Glomerular visceral epithelial cell (primary cell): ENCODE results near the gene MLPH.
"Not testable (repeated sequence)": the region's sequence is repeated elsewhere in the genome, so short reads cannot be mapped to it uniquely, and the experiment has no call there.

ENCODE experiments used
- DNase-seq: peaks from one replicate; pipeline ENCODE4 v3.0.0-alpha.2; 2016; ENCODE audit errors: extremely low spot score

Gene MLPH

GRCh38 chr2:237585590-237586221 is 98.7 kb downstream of the MLPH start:
- no peak for DNase-seq

- no peak for DNase-seq
These were observed 101.1 kb downstream of the MLPH start for GRCh38 chr2:237588044-237588696.

- peak; percentile 51 for DNase-seq
These were observed 103.5 kb downstream of the MLPH start, which contains the start of gene RAB17 for GRCh38 chr2:237590272-237591140. TSS of gene RAB17 (minus strand) at chr2:237590734. CDS start at chr2:237586154, 4,580 bp downstream.

GRCh38 chr2:237591141-237591881 is 104.3 kb downstream of the MLPH start:
- DNase-seq = no peak

DNA sequence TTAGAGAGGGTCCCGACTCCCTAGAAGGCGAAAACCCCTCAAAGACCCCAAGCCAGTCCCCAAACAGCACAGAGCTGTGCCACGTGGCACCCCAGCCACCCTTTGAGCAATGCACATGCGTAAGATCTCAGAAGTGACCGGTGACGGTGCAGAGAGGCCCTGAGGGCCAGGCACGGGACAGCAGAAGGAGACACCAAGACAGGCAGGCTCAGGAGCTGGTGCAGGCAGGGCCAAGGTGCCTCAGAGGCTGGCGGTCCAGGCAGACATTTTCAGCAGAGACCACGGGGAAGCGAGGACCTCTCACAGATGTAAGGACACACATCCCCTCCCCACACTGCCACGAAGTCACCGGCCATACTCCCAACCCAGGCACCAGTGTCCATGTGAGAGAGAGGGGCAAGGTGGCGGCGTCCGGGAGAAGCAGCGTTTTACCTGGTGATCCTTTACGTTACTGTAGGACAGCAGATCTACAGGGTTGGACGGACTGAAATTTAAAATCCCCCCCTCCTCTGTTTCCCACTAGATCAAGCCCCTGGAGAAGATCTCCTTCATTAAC is 105.5 kb downstream of the MLPH start:
- DNase-seq = no peak

GRCh38 chr2:237593036-237593435 is 106.0 kb downstream of the MLPH start:
- no peak for DNase-seq

- no peak for DNase-seq
These were observed 106.7 kb downstream of the MLPH start for GRCh38 chr2:237593596-237594320.

GRCh38 chr2:237594514-237594871 is 107.4 kb downstream of the MLPH start:
- DNase-seq = no peak

DNA sequence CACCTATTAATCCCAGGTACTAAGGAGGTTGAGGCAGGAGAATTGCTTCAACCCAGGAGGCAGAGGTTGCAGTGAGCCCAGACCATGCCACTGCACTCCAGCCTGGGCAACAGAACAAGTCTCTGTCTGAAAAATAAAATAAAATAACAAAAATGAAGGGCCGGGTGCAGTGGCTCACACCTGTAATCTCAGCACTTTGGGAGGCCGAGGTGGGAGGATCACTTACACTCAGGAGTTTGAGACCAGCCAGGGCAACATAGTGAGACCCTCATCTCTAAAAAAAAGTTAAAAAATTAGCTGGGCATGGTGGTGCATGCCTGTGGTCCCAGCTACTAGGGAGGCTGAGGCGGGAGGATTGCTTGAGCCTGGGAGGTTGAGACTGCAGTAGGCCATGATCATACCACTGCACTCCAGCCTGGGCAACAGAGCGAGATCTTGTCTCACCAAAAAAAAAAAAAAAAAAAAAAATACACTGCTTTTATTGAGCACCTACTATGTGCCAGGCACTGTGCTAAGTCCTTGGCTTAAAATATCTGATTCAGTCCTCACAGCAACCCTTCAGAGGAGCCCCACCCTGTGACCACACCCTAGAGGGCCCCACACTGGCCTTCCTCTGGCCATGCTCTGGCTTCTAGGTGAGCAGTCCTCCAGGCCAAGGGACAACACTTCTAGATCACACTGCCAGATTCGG is 108.9 kb downstream of the MLPH start:
- not testable (repeated sequence) for DNase-seq

- no peak for DNase-seq
These were observed 109.6 kb downstream of the MLPH start for GRCh38 chr2:237596520-237597195.

GRCh38 chr2:237597196-237598145 is 110.4 kb downstream of the MLPH start:
- no peak for DNase-seq

GRCh38 chr2:237598468-237599208 is 111.6 kb downstream of the MLPH start:
- no peak for DNase-seq

GRCh38 chr2:237599465-237600110 is 112.5 kb downstream of the MLPH start:
- no peak for DNase-seq

- DNase-seq = no peak
These were observed 113.3 kb downstream of the MLPH start for GRCh38 chr2:237600205-237600846.

DNA sequence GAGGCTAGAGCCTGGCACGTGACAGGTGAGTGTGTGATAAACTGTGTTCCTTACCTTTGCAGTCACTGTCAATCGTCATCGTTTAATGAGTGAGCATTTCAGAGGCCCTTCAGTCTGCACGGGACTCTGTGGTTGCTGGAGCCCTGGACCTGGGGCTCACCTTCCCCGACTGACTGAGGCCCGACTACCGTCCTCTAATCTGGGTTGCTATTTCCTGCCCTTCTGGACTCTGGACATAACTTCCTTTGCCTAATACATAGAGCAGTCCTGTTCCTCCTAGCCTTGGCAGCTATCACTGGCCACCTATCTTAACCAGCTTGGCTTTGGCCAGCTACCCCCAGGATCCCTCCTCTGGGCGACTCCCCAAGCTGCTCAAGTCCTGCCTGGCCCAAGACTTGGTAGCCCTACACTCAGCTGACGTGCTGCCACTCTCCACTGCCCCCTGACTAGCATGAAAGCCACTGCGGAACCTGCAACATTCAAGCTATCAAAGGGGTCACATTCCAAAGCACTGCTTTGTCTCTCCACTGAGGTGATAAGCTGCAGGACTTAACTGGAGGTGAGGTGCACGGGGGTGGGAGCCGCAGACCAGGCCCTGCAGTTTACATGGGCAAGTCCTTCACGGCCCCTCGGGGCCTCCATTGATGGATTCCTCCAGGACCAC is 114.5 kb downstream of the MLPH start:
- no peak for DNase-seq

- DNase-seq = no peak
These were observed 115.4 kb downstream of the MLPH start for GRCh38 chr2:237602409-237602808.
